SK-N-SH treated with all-trans-retinoic acid at 6 μM for 48 hours (cell line): ENCODE measurements around the gene TPM4.

Experiments used
- ATAC-seq: fragments of 200-7000 bp; cut with Tn5 transposase; 3 replicates; pipeline ENCODE4 v1.9.1; 2020; ENCODE audit warnings: mild to moderate bottlenecking, moderate library complexity
- ARNTL ChIP-seq: fragments of 450-650 bp; formaldehyde crosslinking; IDR thresholded peaks from 2 replicates; pipeline ENCODE4 v1.5.0; 2020; ENCODE audit warnings: low read depth, mild to moderate bottlenecking, moderate library complexity, borderline replicate concordance
- CSDC2 ChIP-seq: fragments of 250-450 bp; sonication (Bioruptor Pico); IDR thresholded peaks from 2 replicates; pipeline ENCODE4 v1.5.0; 2020; ENCODE audit warnings: mild to moderate bottlenecking, moderate library complexity
- ESRRG ChIP-seq: fragments of 250-450 bp; sonication (Bioruptor Pico); IDR thresholded peaks from 2 replicates; pipeline ENCODE4 v1.6.1; 2021; ENCODE audit warnings: mild to moderate bottlenecking
- GLIS3 ChIP-seq: fragments of 250-450 bp; sonication (Bioruptor Pico); IDR thresholded peaks from 2 replicates; pipeline ENCODE4 v1.5.0; 2020; ENCODE audit warnings: mild to moderate bottlenecking, moderate library complexity
- ISL1 ChIP-seq: fragments of 250-450 bp; sonication (Bioruptor Pico); IDR thresholded peaks from 2 replicates; pipeline ENCODE4 v2.1.2; 2022; ENCODE audit warnings: mild to moderate bottlenecking, moderate library complexity
- OSR1 ChIP-seq: fragments of 250-450 bp; sonication (Bioruptor Pico); IDR thresholded peaks from 2 replicates; pipeline ENCODE4 v1.8.0; 2022; ENCODE audit warnings: moderate library complexity, mild to moderate bottlenecking, inconsistent platforms
- PPARA ChIP-seq: fragments of 250-450 bp; sonication (Bioruptor Pico); IDR thresholded peaks from 2 replicates; pipeline ENCODE4 v1.5.0; 2020; ENCODE audit warnings: mild to moderate bottlenecking, borderline replicate concordance
- RARB ChIP-seq: fragments of 250-450 bp; sonication (Bioruptor Pico); IDR thresholded peaks from 2 replicates; pipeline ENCODE4 v1.8.0; 2021; ENCODE audit warnings: mild to moderate bottlenecking, moderate library complexity
- SNAI2 ChIP-seq: fragments of 250-450 bp; sonication (Bioruptor Pico); IDR thresholded peaks from 2 replicates; pipeline ENCODE4 v1.5.0; 2020; ENCODE audit warnings: mild to moderate bottlenecking, moderate library complexity
- TCF4 ChIP-seq: fragments of 250-450 bp; sonication (Bioruptor Pico); IDR thresholded peaks from 2 replicates; pipeline ENCODE4 v1.8.0; 2021; ENCODE audit warnings: mild to moderate bottlenecking, moderate library complexity, borderline replicate concordance
- TOX ChIP-seq: fragments of 250-450 bp; sonication (Bioruptor Pico); IDR thresholded peaks from 2 replicates; pipeline ENCODE4 v1.8.0; 2021; ENCODE audit warnings: mild to moderate bottlenecking, moderate library complexity, borderline replicate concordance
- ZC3H10 ChIP-seq: fragments of 250-450 bp; sonication (Bioruptor Pico); IDR thresholded peaks from 2 replicates; pipeline ENCODE4 v1.5.1; 2021; ENCODE audit warnings: mild to moderate bottlenecking, moderate library complexity
- ZFP3 ChIP-seq: fragments of 250-450 bp; sonication (Bioruptor Pico); IDR thresholded peaks from 2 replicates; pipeline ENCODE4 v1.5.0; 2020; ENCODE audit warnings: mild to moderate bottlenecking, moderate library complexity
- ZFP30 ChIP-seq: fragments of 450-650 bp; formaldehyde crosslinking; IDR thresholded peaks from 2 replicates; pipeline ENCODE4 v1.5.0; 2022; ENCODE audit warnings: mild to moderate bottlenecking, moderate library complexity
- ZNF70 ChIP-seq: fragments of 450-650 bp; formaldehyde crosslinking; IDR thresholded peaks from 2 replicates; pipeline ENCODE4 v1.5.0; 2020; ENCODE audit warnings: mild to moderate bottlenecking, moderate library complexity
- ZNF8 ChIP-seq: fragments of 450-650 bp; formaldehyde crosslinking; IDR thresholded peaks from 2 replicates; pipeline ENCODE4 v1.5.0; 2020; ENCODE audit warnings: mild to moderate bottlenecking, moderate library complexity
- TF ChIP-seq, protein P1 (sequence below): fragments of 250-450 bp; sonication (Bioruptor Pico); IDR thresholded peaks from 2 replicates; pipeline ENCODE4 v1.5.0; 2020; ENCODE audit warnings: mild to moderate bottlenecking, moderate library complexity
- TF ChIP-seq, protein P2 (sequence below): fragments of 250-450 bp; sonication (Bioruptor Pico); IDR thresholded peaks from 2 replicates; pipeline ENCODE4 v1.8.0; 2021; ENCODE audit warnings: low read depth, mild to moderate bottlenecking, moderate library complexity, borderline replicate concordance
- TF ChIP-seq, protein P3 (sequence below): fragments of 250-450 bp; sonication (Bioruptor Pico); IDR thresholded peaks from 2 replicates; pipeline ENCODE4 v1.8.0; 2020; ENCODE audit warnings: mild to moderate bottlenecking, moderate library complexity, borderline replicate concordance

The TPM4 gene

DNA sequence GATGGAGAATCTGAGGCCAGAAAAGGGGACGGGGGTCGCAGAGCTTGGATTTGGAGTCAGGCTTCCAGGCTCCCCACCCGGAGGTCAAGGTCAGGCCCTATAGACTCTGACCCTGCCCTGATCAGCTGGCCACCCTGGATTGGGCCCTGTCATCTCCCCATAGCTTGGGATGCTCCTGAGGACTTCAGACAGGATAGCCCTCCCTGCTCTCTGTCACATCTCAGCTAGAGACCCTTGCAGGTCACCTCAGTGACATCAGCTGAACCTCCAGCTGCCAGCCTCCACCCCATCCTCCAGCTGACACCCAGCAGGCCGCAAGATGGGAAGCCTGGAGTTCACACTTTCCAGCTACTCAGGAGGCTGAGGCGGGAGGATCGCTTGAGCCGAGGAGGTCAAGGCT lies 2.8 kb upstream of the TPM4 start:
- ATAC-seq: no peak
- TF ChIP-seq ARNTL (CRISPR knock-in tag) (no peak), CSDC2 (no peak)

DNA sequence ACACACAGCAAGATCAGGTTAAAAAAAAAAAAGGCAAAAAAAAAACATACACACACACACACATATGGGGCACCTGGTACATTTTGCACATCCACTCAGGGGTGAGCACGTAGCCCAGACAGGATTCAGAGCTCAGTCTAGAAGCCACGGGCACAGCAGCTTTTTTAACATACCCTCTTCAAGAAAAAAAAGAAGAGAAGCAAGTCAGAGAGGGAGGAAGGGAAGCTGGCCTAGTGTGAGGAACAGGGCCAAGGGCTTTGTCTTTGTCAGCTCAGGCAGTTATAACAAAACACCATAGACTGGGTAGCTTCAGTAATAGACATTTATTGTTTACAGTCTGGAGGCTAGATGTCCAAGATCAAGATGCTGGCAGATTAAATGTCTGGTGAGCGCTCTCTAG lies 2.3 kb upstream of the TPM4 start:
- TF ChIP-seq PPARA (no peak), ZNF8 (CRISPR knock-in tag) (no peak), ISL1 (no peak), ZFP3 (no peak), ESRRG (CRISPR knock-in tag) (no peak)
- TF ChIP-seq, protein P1, sequence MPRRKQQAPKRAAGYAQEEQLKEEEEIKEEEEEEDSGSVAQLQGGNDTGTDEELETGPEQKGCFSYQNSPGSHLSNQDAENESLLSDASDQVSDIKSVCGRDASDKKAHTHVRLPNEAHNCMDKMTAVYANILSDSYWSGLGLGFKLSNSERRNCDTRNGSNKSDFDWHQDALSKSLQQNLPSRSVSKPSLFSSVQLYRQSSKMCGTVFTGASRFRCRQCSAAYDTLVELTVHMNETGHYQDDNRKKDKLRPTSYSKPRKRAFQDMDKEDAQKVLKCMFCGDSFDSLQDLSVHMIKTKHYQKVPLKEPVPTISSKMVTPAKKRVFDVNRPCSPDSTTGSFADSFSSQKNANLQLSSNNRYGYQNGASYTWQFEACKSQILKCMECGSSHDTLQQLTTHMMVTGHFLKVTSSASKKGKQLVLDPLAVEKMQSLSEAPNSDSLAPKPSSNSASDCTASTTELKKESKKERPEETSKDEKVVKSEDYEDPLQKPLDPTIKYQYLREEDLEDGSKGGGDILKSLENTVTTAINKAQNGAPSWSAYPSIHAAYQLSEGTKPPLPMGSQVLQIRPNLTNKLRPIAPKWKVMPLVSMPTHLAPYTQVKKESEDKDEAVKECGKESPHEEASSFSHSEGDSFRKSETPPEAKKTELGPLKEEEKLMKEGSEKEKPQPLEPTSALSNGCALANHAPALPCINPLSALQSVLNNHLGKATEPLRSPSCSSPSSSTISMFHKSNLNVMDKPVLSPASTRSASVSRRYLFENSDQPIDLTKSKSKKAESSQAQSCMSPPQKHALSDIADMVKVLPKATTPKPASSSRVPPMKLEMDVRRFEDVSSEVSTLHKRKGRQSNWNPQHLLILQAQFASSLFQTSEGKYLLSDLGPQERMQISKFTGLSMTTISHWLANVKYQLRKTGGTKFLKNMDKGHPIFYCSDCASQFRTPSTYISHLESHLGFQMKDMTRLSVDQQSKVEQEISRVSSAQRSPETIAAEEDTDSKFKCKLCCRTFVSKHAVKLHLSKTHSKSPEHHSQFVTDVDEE (CRISPR knock-in tag): no peak
- TF ChIP-seq, protein P2, sequence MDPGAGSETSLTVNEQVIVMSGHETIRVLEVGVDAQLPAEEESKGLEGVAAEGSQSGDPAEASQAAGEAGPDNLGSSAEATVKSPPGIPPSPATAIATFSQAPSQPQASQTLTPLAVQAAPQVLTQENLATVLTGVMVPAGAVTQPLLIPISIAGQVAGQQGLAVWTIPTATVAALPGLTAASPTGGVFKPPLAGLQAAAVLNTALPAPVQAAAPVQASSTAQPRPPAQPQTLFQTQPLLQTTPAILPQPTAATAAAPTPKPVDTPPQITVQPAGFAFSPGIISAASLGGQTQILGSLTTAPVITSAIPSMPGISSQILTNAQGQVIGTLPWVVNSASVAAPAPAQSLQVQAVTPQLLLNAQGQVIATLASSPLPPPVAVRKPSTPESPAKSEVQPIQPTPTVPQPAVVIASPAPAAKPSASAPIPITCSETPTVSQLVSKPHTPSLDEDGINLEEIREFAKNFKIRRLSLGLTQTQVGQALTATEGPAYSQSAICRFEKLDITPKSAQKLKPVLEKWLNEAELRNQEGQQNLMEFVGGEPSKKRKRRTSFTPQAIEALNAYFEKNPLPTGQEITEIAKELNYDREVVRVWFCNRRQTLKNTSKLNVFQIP (CRISPR knock-in tag): no peak
- TF ChIP-seq, all 23 proteins: peak for 0
- ATAC-seq: no peak

DNA sequence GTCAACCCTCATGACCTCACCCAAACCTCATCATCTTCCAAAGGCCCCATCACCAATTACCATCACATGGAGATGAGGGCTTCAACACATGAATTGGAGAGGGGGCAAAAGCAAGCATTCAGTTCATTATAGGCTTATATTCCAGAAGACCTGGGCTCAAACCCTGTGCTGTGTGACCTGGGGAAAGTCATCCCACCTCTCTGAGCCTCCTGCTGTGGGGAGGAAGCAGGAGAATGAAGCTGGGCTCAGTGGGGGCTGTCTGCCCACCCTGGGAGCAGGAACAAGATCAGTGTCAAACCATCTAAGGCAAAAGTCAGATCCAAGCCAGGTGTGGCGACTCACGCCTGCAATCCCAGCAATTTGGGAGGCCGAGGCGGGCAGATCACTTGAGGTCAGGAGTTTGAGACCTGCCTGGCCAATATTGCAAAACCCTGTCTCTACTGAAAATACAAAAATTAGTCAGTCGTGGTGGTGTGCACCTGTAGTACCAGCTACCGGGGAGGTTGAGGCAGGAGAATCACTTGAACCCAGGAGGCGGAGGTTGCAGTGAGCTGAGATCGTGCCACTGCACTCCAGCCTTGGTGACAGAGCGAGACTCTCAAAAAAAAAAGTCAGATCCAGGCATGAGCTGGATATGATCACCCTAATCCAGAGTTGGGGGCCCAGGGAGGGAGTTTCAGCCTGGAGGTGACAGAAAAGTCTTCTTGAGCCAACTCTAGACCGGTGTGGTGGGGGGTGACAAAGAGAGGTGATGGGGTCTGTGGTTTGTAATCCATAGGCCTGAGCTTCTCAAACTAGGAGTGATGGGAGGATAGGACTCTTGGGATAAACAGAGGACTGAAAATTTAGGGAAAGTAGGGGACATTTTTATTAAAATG lies 1.6 kb upstream of the TPM4 start:
- TF ChIP-seq SNAI2 (CRISPR knock-in tag) (no peak), ESRRG (CRISPR knock-in tag) (no peak), ARNTL (CRISPR knock-in tag) (no peak), ZNF8 (CRISPR knock-in tag) (no peak), CSDC2 (no peak), ZFP3 (no peak), RARB (no peak), OSR1 (CRISPR knock-in tag) (no peak), TOX (CRISPR knock-in tag) (no peak), GLIS3 (no peak)
- TF ChIP-seq, protein P2 (CRISPR knock-in tag): no peak
- TF ChIP-seq, protein P3, sequence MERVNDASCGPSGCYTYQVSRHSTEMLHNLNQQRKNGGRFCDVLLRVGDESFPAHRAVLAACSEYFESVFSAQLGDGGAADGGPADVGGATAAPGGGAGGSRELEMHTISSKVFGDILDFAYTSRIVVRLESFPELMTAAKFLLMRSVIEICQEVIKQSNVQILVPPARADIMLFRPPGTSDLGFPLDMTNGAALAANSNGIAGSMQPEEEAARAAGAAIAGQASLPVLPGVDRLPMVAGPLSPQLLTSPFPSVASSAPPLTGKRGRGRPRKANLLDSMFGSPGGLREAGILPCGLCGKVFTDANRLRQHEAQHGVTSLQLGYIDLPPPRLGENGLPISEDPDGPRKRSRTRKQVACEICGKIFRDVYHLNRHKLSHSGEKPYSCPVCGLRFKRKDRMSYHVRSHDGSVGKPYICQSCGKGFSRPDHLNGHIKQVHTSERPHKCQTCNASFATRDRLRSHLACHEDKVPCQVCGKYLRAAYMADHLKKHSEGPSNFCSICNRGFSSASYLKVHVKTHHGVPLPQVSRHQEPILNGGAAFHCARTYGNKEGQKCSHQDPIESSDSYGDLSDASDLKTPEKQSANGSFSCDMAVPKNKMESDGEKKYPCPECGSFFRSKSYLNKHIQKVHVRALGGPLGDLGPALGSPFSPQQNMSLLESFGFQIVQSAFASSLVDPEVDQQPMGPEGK (CRISPR knock-in tag): no peak
- TF ChIP-seq, all 23 proteins: peak for 0
- no peak for ATAC-seq

DNA sequence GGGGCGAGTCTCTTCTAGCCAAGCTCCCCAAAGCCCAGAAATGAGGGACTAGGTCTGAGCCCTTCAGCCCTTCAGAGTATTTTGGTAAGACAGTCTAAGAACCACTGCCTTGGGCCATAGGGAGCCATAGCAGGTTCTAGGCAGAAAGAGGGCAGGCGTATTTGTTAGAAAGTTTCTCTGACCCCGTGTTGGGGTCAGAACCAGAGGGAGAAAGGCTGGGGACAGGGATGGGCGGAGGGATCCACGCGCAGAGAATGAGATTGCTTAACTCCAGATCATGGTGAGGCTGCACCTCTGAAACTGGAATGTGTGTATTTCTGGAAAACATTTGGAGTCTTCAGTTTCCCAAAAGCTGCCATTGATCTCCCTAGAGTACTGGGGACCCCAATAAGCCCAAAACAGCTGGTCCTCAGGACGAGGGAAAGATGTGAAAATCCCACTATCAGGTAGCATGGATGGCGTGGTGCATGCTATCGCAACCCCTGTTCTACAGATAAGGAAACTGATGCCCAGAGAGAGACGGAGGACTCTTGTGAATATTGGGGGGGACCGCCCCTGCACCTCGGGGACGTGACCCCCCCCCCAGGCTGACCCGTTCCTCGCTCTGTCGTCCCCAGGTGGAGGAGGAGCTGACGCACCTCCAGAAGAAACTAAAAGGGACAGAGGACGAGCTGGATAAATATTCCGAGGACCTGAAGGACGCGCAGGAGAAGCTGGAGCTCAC lies 703 bp upstream of the TPM4 start:
- ATAC-seq: no peak
- TF ChIP-seq, protein P1 (CRISPR knock-in tag): no peak
- TF ChIP-seq ZFP3: no peak
- no peak for TF ChIP-seq GLIS3
- no peak for TF ChIP-seq TCF4
- no peak for TF ChIP-seq ZNF8 (CRISPR knock-in tag)
- no peak for TF ChIP-seq ISL1
- TF ChIP-seq ZC3H10 (CRISPR knock-in tag): no peak
- TF ChIP-seq, protein P2 (CRISPR knock-in tag): no peak
- no peak for TF ChIP-seq ZNF70
- TF ChIP-seq RARB: no peak
- TF ChIP-seq ARNTL (CRISPR knock-in tag): no peak
- TF ChIP-seq OSR1 (CRISPR knock-in tag): no peak
- no peak for TF ChIP-seq ZFP30 (CRISPR knock-in tag)
- TF ChIP-seq SNAI2 (CRISPR knock-in tag): no peak
- no peak for TF ChIP-seq PPARA
- TF ChIP-seq, all 23 proteins: peak for 0
